Measurements from ENCODE around the gene TRIM7.

GRCh38 chr5:181151146-181151545 lies 53.9 kb downstream of the TRIM7 start:
- TF ChIP-seq CTCF (IDR thresholded peaks at IDR 0.05) (no peak), POLR2A (IDR thresholded peaks at IDR 0.05) (no peak)
